Left lung (tissue), 10 donors: Measurements from ENCODE around the gene ST14. TPM values are rescaled to one million over a fixed set of nuclear protein-coding genes. Genes with fewer than 3 reads are reported as not detected.

Experiments
- ATAC-seq: fragments of 200-7000 bp; cut with Tn5 transposase; one replicate; pipeline ENCODE4 v1.9.1; 2020; ENCODE audit warnings: moderate library complexity
- DNase-seq, 4 donors: peaks; one replicate each; pipeline ENCODE4 v3.0.0-alpha.2; 2013 to 2020
- H3K27ac ChIP-seq, 2 donors: fragments of 200-600 bp; sonication (generic) in 1 of 2; one replicate each; pipeline versions ENCODE4 v1.5.0 to v1.8.0; 2020 to 2021
- H3K27me3 ChIP-seq, 2 donors: fragments of 200-600 bp; sonication (generic) in 1 of 2; one replicate each; pipeline versions ENCODE4 v1.5.0 to v1.8.0; 2020 to 2021
- H3K36me3 ChIP-seq, 2 donors: fragments of 200-600 bp; sonication (generic) in 1 of 2; one replicate each; pipeline versions ENCODE4 v1.5.0 to v1.8.0; 2020 to 2021
- H3K4me1 ChIP-seq, 2 donors: fragments of 200-600 bp; one replicate each; pipeline ENCODE4 v1.8.0; 2021
- H3K4me3 ChIP-seq, 2 donors: fragments of 200-600 bp; sonication (generic) in 1 of 2; one replicate each; pipeline versions ENCODE4 v1.5.0 to v1.8.0; 2020 to 2021; ENCODE audit warnings: mild to moderate bottlenecking in 1 of 2
- H3K9me3 ChIP-seq, 2 donors: fragments of 200-600 bp; sonication (generic) in 1 of 2; one replicate each; pipeline versions ENCODE4 v1.5.0 to v1.8.0; 2020 to 2021
- CTCF ChIP-seq, 2 donors: fragments of 200-600 bp; sonication (generic) in 1 of 2; IDR thresholded peaks; one replicate each; pipeline versions ENCODE4 v1.5.0 to v1.8.0; 2021; ENCODE audit warnings: antibody characterized with exemption in 2 of 2
- intact Hi-C, 2 donors: fragments of 100-400 bp; cut with DNase I; formaldehyde crosslinking; loops; one replicate each; pipeline versions ENCODE4 v1.11.2 to v1.14.2; 2022
- polyA plus RNA-seq, 6 donors: library from polyadenylated mRNA; unstranded; fragments of 120-200 nt; gene quantifications; one replicate each; pipeline ENCODE4 v1.2.1, GENCODE V29; 2013; ENCODE audit not compliant: insufficient read length in 6 of 6
- total RNA-seq, 2 donors: library from RNA; stranded (reverse); fragmentation: NEBNext Ultra II Directional; extraction: Animal tissue kit (Norgen Biotek cat#: 25700); gene quantifications; one replicate each; pipeline ENCODE4 v1.2.1, GENCODE V29; 2021
- donor health status: DM: no; HTN: yes; CAD: no.
- donor health status: DM: no; HTN: no; CAD: no.

The ST14 gene
- total and polyA plus RNA-seq, 8 donors: 30.6 to 107 (median 37.8) TPM

- Histone ChIP-seq H3K36me3 (no peaks in the 10 kb centered on the region), H3K4me3 (no peak overlapping the region), H3K9me3 (peaks cover 0 to 5% of the 10 kb centered on the region in 2 donors), H3K4me1 (peaks cover 26 to 56% of the 10 kb centered on the region in 2 donors), H3K27me3 (no peaks in the 10 kb centered on the region), H3K27ac (no peak overlapping the region)
- ATAC-seq: peak; percentile 1
- DNase-seq: no peak
- intact Hi-C loops: no loop called here
- TF ChIP-seq CTCF (IDR thresholded peaks at IDR 0.05): no peak
Observed at GRCh38 chr11:130178441-130179339, 19.1 kb downstream of the ST14 start.

GRCh38 chr11:130179396-130180306, 20.1 kb downstream of the ST14 start:
- ATAC-seq (peak; percentile 24), DNase-seq (peak in 2 of 4 donors; percentile 65 to 74)
- Histone ChIP-seq H3K4me3 (no peak overlapping the region), H3K36me3 (no peaks in the 10 kb centered on the region), H3K27me3 (no peaks in the 10 kb centered on the region), H3K4me1 (peaks cover 26 to 56% of the 10 kb centered on the region in 2 donors), H3K27ac (peak overlapping the region; percentile 22 to 66), H3K9me3 (peaks cover 0 to 2% of the 10 kb centered on the region in 2 donors)
- TF ChIP-seq CTCF (IDR thresholded peaks at IDR 0.05): no peak
- intact Hi-C loops: no loop called here

GRCh38 chr11:130180491-130180890, 20.9 kb downstream of the ST14 start:
- DNase-seq (peak in 1 of 4 donors; percentile 58), ATAC-seq (peak; percentile 44)
- H3K27me3 ChIP-seq: no peaks in the 10 kb centered on the region
- no peak overlapping the region for H3K4me3 ChIP-seq
- no peaks in the 10 kb centered on the region for H3K36me3 ChIP-seq
- intact Hi-C loops: no loop called here
- H3K4me1 ChIP-seq: peaks cover 26 to 56% of the 10 kb centered on the region in 2 donors
- no peaks in the 10 kb centered on the region for H3K9me3 ChIP-seq
- peak overlapping the region; percentile 22 to 66 for H3K27ac ChIP-seq
- no peak for TF ChIP-seq CTCF (IDR thresholded peaks at IDR 0.05)

GRCh38 chr11:130180896-130181294, 21.3 kb downstream of the ST14 start:
- no peak for TF ChIP-seq CTCF (IDR thresholded peaks at IDR 0.05)
- ATAC-seq (no peak), DNase-seq (no peak)
- Histone ChIP-seq H3K27me3 (no peaks in the 10 kb centered on the region), H3K9me3 (no peaks in the 10 kb centered on the region), H3K4me3 (no peak overlapping the region), H3K27ac (peak overlapping the region; percentile 22 to 66), H3K4me1 (peaks cover 26 to 56% of the 10 kb centered on the region in 2 donors), H3K36me3 (no peaks in the 10 kb centered on the region)
- intact Hi-C loops: no loop called here
